RPMI7951 (cell line): ENCODE data around the gene INTU. TPM values are rescaled to one million over a fixed set of nuclear protein-coding genes. Genes with fewer than 3 reads are reported as not detected.
"Not testable (repeated sequence)": the region's sequence is repeated elsewhere in the genome, so short reads cannot be mapped to it uniquely, and the experiment has no call there.

ENCODE experiments used
- DNase-seq: peaks from one replicate; pipeline ENCODE4 v3.0.0-alpha.2; 2012; ENCODE audit warnings: low read depth
- total RNA-seq: library from RNA; depleted of rRNA; stranded (reverse); fragments of >200 nt; shearing (Covaris generic); gene quantifications from 2 replicates; pipeline ENCODE4 v1.2.3, GENCODE V29; 2014

INTU gene
- total RNA-seq, 1 experiment from 2014 or later: 2.6 TPM

- DNase-seq: no peak
Observed at GRCh38 chr4:127643791-127644190, 11.0 kb downstream of the INTU start.

DNA sequence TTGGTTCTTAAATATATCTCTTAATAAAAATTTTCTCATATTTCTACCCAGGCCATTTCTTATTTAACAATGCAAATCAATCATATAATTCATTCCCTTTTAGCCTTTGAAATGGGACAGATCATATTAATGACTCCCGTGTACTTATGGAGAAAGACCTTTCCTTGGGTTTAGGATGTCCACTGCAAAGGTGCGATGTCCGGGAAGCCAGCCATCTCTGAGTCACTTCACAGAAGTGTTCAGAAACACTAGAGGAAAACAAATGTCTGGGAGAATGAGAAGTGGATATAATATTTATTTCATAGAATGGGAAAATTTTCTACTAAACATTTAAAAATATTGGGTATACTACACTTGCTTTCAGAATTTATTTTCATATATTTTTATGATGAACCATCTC is 15.3 kb downstream of the INTU start:
- DNase-seq: peak; percentile 2

DNA sequence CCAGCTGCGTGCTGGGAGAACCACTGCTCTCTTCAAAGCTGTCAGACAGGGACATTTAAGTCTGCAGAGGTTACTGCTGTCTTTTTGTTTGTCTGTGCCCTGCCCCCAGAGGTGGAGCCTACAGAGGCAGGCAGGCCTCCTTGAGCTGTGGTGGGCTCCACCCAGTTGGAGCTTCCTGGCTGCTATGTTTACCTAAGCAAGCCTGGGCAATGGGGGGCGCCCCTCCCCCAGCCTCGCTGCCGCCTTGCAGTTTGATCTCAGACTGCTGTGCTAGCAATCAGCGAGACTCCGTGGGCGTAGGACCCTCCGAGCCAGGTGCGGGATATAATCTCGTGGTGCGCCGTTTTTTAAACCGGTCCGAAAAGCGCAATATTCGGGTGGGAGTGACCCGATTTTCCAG is 22.8 kb downstream of the INTU start:
- not testable (repeated sequence) for DNase-seq

GRCh38 chr4:127656047-127656680 is 23.4 kb downstream of the INTU start:
- DNase-seq: no peak

GRCh38 chr4:127660284-127660885 is 27.6 kb downstream of the INTU start:
- DNase-seq: no peak

DNA sequence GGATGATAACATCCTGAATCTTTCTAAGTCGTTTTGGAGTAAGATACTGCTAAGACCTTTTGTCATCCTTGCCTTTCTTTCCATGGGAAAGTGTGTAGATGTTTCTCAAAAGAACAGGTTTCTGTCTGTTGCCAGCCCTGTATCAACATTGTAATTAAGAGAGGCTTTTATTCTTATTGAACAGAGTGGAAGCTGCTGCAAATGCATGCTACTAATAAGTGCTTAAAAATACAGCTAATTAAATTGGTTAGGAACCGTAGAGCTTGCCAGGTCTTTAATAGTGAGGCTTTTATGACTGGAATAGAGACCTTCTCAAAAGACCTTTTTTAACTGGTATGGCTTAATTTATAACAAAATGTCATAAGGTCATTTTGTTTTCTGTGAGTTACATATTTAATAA is 34.4 kb downstream of the INTU start:
- no peak for DNase-seq

DNA sequence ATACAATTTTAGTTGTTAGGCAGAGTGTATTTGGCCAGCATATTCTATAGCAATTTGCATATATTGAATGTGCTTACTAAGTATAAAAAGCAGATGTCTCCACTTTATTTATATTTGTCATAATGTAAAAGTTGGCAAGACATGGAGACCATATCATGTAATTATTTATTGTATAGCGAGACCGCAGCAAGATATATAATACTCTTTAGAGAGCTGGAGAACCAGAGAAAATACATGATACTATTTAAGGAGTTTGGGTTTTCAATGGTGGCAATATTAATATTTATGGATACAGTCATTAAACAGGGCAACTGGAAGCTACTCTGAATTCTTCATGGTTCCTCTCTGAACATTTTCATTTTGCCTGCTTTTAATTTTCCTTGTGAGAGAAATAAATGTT is 35.0 kb downstream of the INTU start:
- DNase-seq: no peak

DNA sequence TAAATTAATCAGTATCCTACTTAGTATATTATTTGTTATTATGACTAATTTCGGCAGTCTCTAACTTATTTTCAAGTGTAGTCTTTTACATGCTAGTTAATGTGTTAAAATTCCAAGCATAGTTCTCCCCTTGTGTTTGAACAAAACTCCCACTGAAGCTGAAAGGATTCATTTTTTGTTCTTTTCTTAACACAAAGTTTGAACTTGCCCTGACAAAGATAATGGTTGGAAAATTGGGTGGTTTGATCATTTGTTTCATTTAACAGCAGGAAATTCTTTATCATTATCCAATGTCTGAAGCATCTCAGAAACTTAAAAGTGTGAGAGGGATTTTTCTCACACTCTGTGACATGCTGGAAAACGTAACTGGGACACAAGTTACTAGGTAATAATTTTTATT is 36.0 kb downstream of the INTU start:
- DNase-seq: no peak

DNA sequence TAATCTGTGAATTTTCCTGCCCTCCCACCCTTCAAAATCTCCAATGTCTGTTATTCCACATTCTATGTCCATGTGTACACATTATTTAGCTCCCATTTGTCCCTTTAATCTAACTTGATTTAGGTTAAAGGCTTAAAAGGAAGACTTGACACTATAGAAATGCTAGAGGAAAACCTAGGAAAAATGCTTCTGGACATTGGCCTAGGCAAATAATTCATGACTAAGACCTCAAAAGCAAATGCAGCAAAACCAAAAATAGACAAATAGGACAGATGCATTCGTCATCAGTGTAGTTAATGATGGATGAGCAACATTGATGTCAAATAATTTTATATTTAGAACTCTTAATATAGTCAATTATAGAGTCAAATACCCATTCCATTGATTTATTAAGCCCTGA is 36.9 kb downstream of the INTU start:
- DNase-seq: no peak

DNA sequence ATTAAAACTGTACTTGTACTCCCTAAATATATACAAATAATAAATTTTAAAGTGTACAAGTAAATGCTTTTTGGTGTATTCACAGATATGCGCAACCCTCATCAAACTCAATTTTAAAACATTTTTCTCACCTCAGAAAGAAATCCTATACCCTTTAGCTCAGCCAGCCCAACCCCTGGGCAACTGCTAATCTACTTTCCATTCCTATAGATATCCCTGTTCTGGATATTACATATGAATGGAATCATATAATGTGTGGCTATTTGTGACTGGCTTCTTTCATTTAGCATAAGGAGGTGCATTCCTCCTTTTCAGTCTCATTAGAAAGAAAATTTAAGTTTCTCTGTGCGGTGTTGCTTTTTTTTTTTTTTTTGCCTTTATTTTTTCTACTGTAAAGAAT is 39.4 kb downstream of the INTU start:
- DNase-seq: no peak

- DNase-seq: peak; percentile 1
Observed at GRCh38 chr4:127685292-127685691, 52.5 kb downstream of the INTU start.

DNA sequence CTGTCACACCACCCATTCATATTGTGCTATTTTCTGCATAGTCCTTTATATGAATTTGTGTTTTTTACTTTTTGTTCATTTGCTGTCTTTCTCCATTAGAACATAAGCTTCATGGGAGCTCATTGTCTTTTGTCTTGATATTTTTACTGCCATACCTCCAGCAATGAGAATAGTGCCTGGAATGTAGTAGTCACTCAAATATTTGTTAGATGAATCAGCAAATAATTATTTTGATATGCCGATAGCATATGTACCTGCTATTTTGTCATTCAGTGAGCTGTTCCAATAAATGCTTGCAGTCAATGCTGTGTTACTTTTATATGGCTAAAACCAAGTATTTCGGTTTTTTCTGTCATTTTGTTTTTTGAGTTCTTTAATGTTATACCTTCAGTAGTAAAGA is 53.9 kb downstream of the INTU start:
- DNase-seq: peak; percentile 19

GRCh38 chr4:127687580-127687979 is 54.8 kb downstream of the INTU start:
- no peak for DNase-seq

GRCh38 chr4:127698789-127699200 is 66.0 kb downstream of the INTU start:
- peak; percentile 59 for DNase-seq

DNA sequence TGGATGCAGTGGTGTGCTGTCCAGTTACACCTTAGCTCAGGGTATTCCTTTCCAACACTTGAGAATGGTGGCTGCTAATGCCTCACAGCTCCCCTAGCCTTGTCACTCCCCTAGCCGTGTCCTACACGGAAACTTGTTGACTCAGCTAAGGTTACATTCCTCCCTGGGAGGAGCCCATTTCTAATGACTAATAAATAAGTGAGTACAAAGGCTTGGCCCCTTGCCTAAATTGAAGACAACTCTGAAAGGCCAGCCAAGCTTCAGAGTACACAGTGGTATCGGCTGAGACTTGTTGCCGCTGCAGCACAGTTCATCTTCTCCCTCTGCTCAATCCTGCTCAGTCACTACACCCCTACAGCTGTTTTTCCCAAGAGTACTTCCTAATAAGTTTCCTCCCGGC is 76.2 kb downstream of the INTU start:
- peak; percentile 15 for DNase-seq

DNA sequence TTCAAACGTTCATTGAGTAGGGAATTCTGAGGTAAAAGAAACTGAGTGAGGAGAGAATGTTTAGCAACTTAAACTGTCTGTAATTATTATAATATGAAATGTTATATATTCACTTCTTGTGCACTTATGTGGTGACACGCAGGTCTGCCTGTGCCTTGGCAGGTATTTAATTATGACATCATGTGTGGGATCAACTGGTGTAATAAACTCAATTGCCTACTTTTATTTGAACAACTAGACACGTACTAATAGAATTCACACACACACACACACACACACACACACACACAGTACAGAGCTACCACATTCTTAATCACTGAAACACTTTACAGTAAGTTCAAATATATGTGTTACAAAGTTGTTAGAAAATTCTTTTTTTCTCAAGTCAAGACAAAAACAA is 76.7 kb downstream of the INTU start:
- DNase-seq: no peak

GRCh38 chr4:127730142-127730913 is 97.6 kb downstream of the INTU start, which contains the start of gene SLC25A31:
Gene SLC25A31 (plus strand): TSS chr4:127730400. CDS start chr4:127730546, 146 bp downstream.
- DNase-seq: no peak

- DNase-seq: no peak
Observed at GRCh38 chr4:127731406-127731805, 98.6 kb downstream of the INTU start.

DNA sequence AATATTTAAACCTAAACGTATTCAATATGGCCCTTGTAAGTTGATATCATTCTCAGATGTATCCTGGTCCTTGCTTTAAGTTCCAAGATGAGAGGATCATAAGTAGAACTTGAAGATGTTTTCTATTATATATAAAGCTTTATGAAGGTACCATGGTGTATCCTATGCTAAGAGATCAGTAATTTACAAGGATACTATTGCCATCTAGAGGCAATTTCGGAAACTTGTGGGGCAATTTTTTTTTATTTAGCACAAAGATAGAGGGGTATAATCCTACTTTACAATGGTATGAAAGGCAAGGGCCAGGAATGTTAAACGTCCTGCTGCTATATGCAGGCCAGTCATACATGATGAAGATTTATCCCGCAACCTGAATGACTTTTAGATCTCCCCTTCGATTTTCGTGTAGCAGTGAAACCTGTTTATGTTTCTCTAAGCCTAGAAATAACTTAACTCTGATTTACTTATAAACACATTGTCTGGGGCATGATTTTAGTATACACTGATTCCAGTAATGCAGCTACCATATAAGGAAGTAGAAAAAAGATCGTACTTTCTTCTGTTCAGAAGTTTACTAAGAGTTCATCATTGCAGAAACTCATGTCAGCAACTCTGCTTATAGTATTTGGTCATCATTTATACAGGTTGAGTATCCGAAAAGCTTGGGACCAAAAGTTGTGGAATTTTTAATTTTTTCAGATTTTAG is 100.0 kb downstream of the INTU start:
- peak; percentile 42 for DNase-seq

- no peak for DNase-seq
Observed at GRCh38 chr4:127734976-127735375, 102.2 kb downstream of the INTU start.

- DNase-seq: no peak
Observed at GRCh38 chr4:127737295-127737694, 104.5 kb downstream of the INTU start.

- no peak for DNase-seq
Observed at GRCh38 chr4:127741247-127741646, 108.5 kb downstream of the INTU start.
